K562 (cell line): ENCODE measurements around the gene TXNRD2. TPM values are rescaled to one million over a fixed set of nuclear protein-coding genes. Genes with fewer than 3 reads are reported as not detected.

Experiments
- C11orf30 ChIP-seq: fragments of 450-650 bp; IDR thresholded peaks from 2 replicates; pipeline ENCODE4 v1.6.1; 2016; ENCODE audit warnings: low read depth, mild to moderate bottlenecking
- CBFB ChIP-seq: sonication (generic); formaldehyde crosslinking; IDR thresholded peaks from 2 replicates; pipeline ENCODE4 v1.4.0; 2020; ENCODE audit warnings: mild to moderate bottlenecking, missing genetic modification reagents
- DIDO1 ChIP-seq: fragments of 450-650 bp; IDR thresholded peaks from 2 replicates; pipeline ENCODE4 v1.6.1; 2016; ENCODE audit warnings: low read depth, missing biosample characterization, missing genetic modification characterization
- FOXK2 ChIP-seq, 2 experiments: fragments of 450-650 bp; IDR thresholded peaks in 1 of 2; conservative IDR thresholded peaks in 1 of 2; 2 replicates each; pipeline ENCODE4 v1.6.1; 2016; ENCODE audit warnings: low read depth in 2 of 2, mild to moderate bottlenecking in 1 of 2
- HDAC2 ChIP-seq: fragments of 450-650 bp; IDR thresholded peaks from 2 replicates; pipeline ENCODE4 v1.6.1; 2016; ENCODE audit warnings: mild to moderate bottlenecking
- HLTF ChIP-seq: fragments of 450-650 bp; IDR thresholded peaks from 2 replicates; pipeline ENCODE4 v1.6.1; 2016
- KAT7 ChIP-seq: sonication (generic); formaldehyde crosslinking; IDR thresholded peaks from 2 replicates; pipeline ENCODE4 v1.8.0; 2022; ENCODE audit warnings: missing genetic modification reagents, mild to moderate bottlenecking, borderline replicate concordance
- KLF16 ChIP-seq: IDR thresholded peaks from 2 replicates; pipeline ENCODE4 v1.6.1; 2016; ENCODE audit warnings: antibody characterized with exemption
- LARP7 ChIP-seq: fragments of 450-650 bp; IDR thresholded peaks from 2 replicates; pipeline ENCODE4 v1.6.1; 2016
- MAZ ChIP-seq, 2 experiments: fragments of 450-650 bp in 1 of 2; sonication (generic) in 1 of 2; formaldehyde crosslinking; IDR thresholded peaks in 1 of 2; conservative IDR thresholded peaks in 1 of 2; 2 replicates each; pipeline versions ENCODE4 v1.4.0 to v1.5.0; 2020; ENCODE audit warnings: mild to moderate bottlenecking in 1 of 2, missing genetic modification reagents in 1 of 2
- MEIS2 ChIP-seq: fragments of 450-650 bp; IDR thresholded peaks from 2 replicates; pipeline ENCODE4 v1.6.1; 2014; ENCODE audit warnings: mild to moderate bottlenecking; ENCODE audit not compliant: partially characterized antibody
- MTA2 ChIP-seq: fragments of 450-650 bp; IDR thresholded peaks from 2 replicates; pipeline ENCODE4 v1.6.1; 2016; ENCODE audit warnings: low read depth
- NFATC3 ChIP-seq: fragments of 450-650 bp; IDR thresholded peaks from 2 replicates; pipeline ENCODE4 v1.6.1; 2017; ENCODE audit warnings: mild to moderate bottlenecking
- PBX2 ChIP-seq, 2 experiments: IDR thresholded peaks in 1 of 2; conservative IDR thresholded peaks in 1 of 2; 2 replicates each; pipeline ENCODE4 v1.6.1; 2016; ENCODE audit warnings: low read depth in 2 of 2, mild to moderate bottlenecking in 1 of 2, missing compliant biosample characterization in 1 of 2, missing genetic modification characterization in 1 of 2, moderate library complexity in 1 of 2
- TFE3 ChIP-seq: fragments of 450-650 bp; formaldehyde crosslinking; IDR thresholded peaks from 2 replicates; pipeline ENCODE4 v1.4.0; 2020; ENCODE audit warnings: mild to moderate bottlenecking, mixed read lengths
- YBX1 ChIP-seq: fragments of 450-650 bp; IDR thresholded peaks from 2 replicates; pipeline ENCODE4 v1.7.1; 2016; ENCODE audit warnings: mild to moderate bottlenecking
- ZNF668 ChIP-seq: fragments of 250-450 bp; sonication (Bioruptor Pico); IDR thresholded peaks from 2 replicates; pipeline ENCODE4 v1.8.0; 2022; ENCODE audit warnings: mild to moderate bottlenecking, inconsistent platforms
- polyA plus RNA-seq, 8 experiments: library from polyadenylated mRNA; depleted of rRNA in 4 of 8; stranded (reverse) in 5 of 8; unstranded in 3 of 8; fragments of >200 nt; fragmentation: Nextera tagmentation in 2 of 8; fragmentation: Illumina TruSeq in 1 of 8; extraction: Ambion mirVana in 2 of 8; extraction: Trizol in 1 of 8; gene quantifications; 2 replicates each; pipeline versions ENCODE4 v1.2.1 to v1.2.3, GENCODE V29; 2011 to 2014; ENCODE audit warnings: inconsistent platforms in 1 of 8, missing spikeins in 1 of 8
- total RNA-seq, 7 experiments: library from RNA; depleted of rRNA in 6 of 7; stranded (reverse); fragments of >200 nt in 6 of 7; fragmentation: Illumina TruSeq in 2 of 7; extraction: Trizol in 2 of 7; gene quantifications; 2 replicates each; pipeline versions ENCODE4 v1.2.1 to v1.2.3, GENCODE V29; 2011 to 2021; ENCODE audit warnings: low replicate concordance in 1 of 7
- TF ChIP-seq, protein P1 (sequence below): fragments of 450-650 bp; formaldehyde crosslinking; IDR thresholded peaks from 2 replicates; pipeline ENCODE4 v1.4.0; 2022; ENCODE audit warnings: missing genetic modification characterization
- TF ChIP-seq, protein P2 (sequence below): fragments of 250-450 bp; sonication (Bioruptor Pico); IDR thresholded peaks from 2 replicates; pipeline ENCODE4 v1.8.0; 2021; ENCODE audit warnings: moderate library complexity, mild to moderate bottlenecking, inconsistent platforms
- TF ChIP-seq, protein P3 (sequence below), 2 experiments: fragments of 450-650 bp; IDR thresholded peaks; 2 replicates each; pipeline ENCODE4 v1.6.1; 2016

TXNRD2 gene
- total and polyA plus RNA-seq, 9 of the 15 experiments (the other 6 are each of a cell fraction or from before 2014, with no cell fraction given) = 3.3 to 80.2 (median 49.4) TPM

GRCh38 chr22:19828035-19828401, 113.6 kb downstream of the TXNRD2 start (continued):
- TF ChIP-seq C11orf30 (no peak), KAT7 (CRISPR knock-in tag) (no peak), MEIS2 (peak; percentile 78), NFATC3 (peak; percentile 70; the same call in 1 of the 2 replicates), MAZ (CRISPR knock-in tag; conservative IDR thresholded peaks at IDR 0.05 in 1 of 2, IDR thresholded peaks at IDR 0.05 in 1 of 2) (peak in 1 of 2 experiments; percentile 40; a peak in 1 of 4 replicates), HLTF (peak; percentile 14; the same call in 1 of the 2 replicates), YBX1 (0 out of 2 replicates have a peak, but pooled peaks have one; percentile 52), TFE3 (CRISPR knock-in tag) (no peak), FOXK2 (conservative IDR thresholded peaks at IDR 0.05 in 1 of 2, IDR thresholded peaks at IDR 0.05 in 1 of 2; ENCODE audit: low read depth in 2 of 2) (peak in 1 of 2 experiments; percentile 4; a peak in 1 of 4 replicates), DIDO1 (tag) (no peak), HDAC2 (no peak; the same call in 1 of the 2 replicates), CBFB (CRISPR knock-in tag) (no peak), KLF16 (no peak), ZNF668 (CRISPR knock-in tag) (peak; percentile 64; the same call in 1 of the 2 replicates), LARP7 (peak; percentile 70; the same call in 1 of the 2 replicates), PBX2 (CRISPR knock-in tag; IDR thresholded peaks at IDR 0.05; ENCODE audit: low read depth) (no peak), PBX2 (tag; conservative IDR thresholded peaks at IDR 0.05; ENCODE audit: low read depth) (peak; percentile 80), MTA2 (peak; percentile 19; the same call in 1 of the 2 replicates)
- TF ChIP-seq, protein P1, sequence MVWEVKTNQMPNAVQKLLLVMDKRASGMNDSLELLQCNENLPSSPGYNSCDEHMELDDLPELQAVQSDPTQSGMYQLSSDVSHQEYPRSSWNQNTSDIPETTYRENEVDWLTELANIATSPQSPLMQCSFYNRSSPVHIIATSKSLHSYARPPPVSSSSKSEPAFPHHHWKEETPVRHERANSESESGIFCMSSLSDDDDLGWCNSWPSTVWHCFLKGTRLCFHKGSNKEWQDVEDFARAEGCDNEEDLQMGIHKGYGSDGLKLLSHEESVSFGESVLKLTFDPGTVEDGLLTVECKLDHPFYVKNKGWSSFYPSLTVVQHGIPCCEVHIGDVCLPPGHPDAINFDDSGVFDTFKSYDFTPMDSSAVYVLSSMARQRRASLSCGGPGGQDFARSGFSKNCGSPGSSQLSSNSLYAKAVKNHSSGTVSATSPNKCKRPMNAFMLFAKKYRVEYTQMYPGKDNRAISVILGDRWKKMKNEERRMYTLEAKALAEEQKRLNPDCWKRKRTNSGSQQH (CRISPR knock-in tag) = 0 out of 2 replicates have a peak, but pooled peaks have one; percentile 1
- TF ChIP-seq, protein P2, sequence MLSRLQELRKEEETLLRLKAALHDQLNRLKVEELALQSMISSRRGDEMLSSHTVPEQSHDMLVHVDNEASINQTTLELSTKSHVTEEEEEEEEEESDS (CRISPR knock-in tag) = no peak
- TF ChIP-seq, protein P3, sequence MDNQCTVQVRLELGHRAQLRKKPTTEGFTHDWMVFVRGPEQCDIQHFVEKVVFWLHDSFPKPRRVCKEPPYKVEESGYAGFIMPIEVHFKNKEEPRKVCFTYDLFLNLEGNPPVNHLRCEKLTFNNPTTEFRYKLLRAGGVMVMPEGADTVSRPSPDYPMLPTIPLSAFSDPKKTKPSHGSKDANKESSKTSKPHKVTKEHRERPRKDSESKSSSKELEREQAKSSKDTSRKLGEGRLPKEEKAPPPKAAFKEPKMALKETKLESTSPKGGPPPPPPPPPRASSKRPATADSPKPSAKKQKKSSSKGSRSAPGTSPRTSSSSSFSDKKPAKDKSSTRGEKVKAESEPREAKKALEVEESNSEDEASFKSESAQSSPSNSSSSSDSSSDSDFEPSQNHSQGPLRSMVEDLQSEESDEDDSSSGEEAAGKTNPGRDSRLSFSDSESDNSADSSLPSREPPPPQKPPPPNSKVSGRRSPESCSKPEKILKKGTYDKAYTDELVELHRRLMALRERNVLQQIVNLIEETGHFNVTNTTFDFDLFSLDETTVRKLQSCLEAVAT (IDR thresholded peaks at IDR 0.05) = peak in 1 of 2 experiments; percentile 78; a peak in 2 of 4 replicates
